Amniotic epithelial cell (primary cell): Measurements from ENCODE around the gene EXOC4.
"Not testable (repeated sequence)": the region's sequence is repeated elsewhere in the genome, so short reads cannot be mapped to it uniquely, and the experiment has no call there.

Experiments
- DNase-seq: peaks from one replicate; pipeline ENCODE4 v3.0.0-alpha.2; 2010; ENCODE audit warnings: low read depth

EXOC4 gene

GRCh38 chr7:133252858-133253518 lies at the start of gene EXOC4:
TSS of gene EXOC4 (plus strand) at chr7:133253078.
- DNase-seq: peak; percentile 96

- no peak for DNase-seq
These were observed 49.4 kb upstream of the EXOC4 start for GRCh38 chr7:133203490-133203889.

GRCh38 chr7:133207687-133208086 lies 45.2 kb upstream of the EXOC4 start:
- DNase-seq: peak; percentile 37

GRCh38 chr7:133210817-133211216 lies 42.1 kb upstream of the EXOC4 start:
- DNase-seq: not testable (repeated sequence)

- not testable (repeated sequence) for DNase-seq
These were observed 39.1 kb upstream of the EXOC4 start for GRCh38 chr7:133213772-133214171.

- no peak for DNase-seq
These were observed 35.1 kb upstream of the EXOC4 start for GRCh38 chr7:133217773-133218172.

GRCh38 chr7:133230591-133231194 lies 22.2 kb upstream of the EXOC4 start:
- peak; percentile 44 for DNase-seq

- DNase-seq: no peak
These were observed 19.7 kb upstream of the EXOC4 start for GRCh38 chr7:133233142-133233541.

- peak; percentile 10 for DNase-seq
These were observed 17.7 kb upstream of the EXOC4 start for GRCh38 chr7:133234961-133235875.

- DNase-seq: no peak
These were observed 15.3 kb upstream of the EXOC4 start for GRCh38 chr7:133237545-133237944.

GRCh38 chr7:133240302-133240701 lies 12.6 kb upstream of the EXOC4 start:
- DNase-seq: no peak

GRCh38 chr7:133246558-133246957 lies 6.3 kb upstream of the EXOC4 start:
- no peak for DNase-seq

- DNase-seq: no peak
These were observed 4.0 kb upstream of the EXOC4 start for GRCh38 chr7:133248901-133249300.

GRCh38 chr7:133252506-133252857 lies 396 bp upstream of the EXOC4 start:
- DNase-seq: no peak

- DNase-seq: no peak
These were observed 619 bp downstream of the EXOC4 start for GRCh38 chr7:133253519-133253875.

GRCh38 chr7:133255486-133255885 lies 2.6 kb downstream of the EXOC4 start:
- DNase-seq: no peak

GRCh38 chr7:133258174-133258573 lies 5.3 kb downstream of the EXOC4 start:
- no peak for DNase-seq

- DNase-seq: peak; percentile 69
These were observed 12.9 kb downstream of the EXOC4 start for GRCh38 chr7:133265821-133266220.

- no peak for DNase-seq
These were observed 15.5 kb downstream of the EXOC4 start for GRCh38 chr7:133268355-133268754.

GRCh38 chr7:133272336-133272735 lies 19.5 kb downstream of the EXOC4 start:
- DNase-seq: no peak

- DNase-seq: no peak
These were observed 20.3 kb downstream of the EXOC4 start for GRCh38 chr7:133273227-133273626.

GRCh38 chr7:133274265-133274664 lies 21.4 kb downstream of the EXOC4 start:
- no peak for DNase-seq

GRCh38 chr7:133275008-133275407 lies 22.1 kb downstream of the EXOC4 start:
- no peak for DNase-seq
